Measurements from ENCODE around the gene RERE.

RERE gene

DNA sequence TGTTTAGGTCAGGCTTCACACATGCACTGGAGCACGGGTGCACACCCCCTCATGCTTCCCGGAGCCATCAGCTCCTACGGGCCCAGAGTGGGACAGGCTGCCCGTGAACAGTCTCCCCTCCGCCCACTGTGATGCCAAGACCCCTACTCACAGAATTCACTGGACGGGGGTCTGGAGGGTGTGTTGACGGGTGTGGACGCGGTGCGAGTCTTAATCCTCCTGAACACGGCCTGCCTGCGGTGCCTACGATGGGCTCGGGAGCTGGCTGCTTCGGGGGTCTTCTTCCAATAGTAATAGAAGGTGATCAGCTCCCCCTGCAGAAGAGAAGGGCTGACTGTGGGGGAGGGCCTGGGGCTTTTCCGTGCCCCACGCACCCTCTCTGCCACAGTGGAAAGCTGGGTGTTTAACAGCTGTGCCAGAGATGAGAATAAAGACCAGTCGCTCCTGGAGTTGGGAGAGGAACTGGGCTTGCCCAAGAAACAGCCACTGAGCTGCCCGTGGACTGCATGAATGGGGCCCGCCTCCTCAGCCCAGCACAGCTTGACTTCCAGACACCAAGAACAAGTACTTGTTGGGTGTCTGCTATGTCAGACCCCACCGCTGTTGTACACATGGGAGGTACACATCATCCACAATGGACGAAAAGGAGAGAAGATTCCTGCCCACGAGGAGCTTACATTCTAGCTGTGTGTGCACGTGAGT, 451.6 kb downstream of the RERE start:
- DNase-seq (ENCODE audit: low read depth in 2 of 2), result no peak

DNA sequence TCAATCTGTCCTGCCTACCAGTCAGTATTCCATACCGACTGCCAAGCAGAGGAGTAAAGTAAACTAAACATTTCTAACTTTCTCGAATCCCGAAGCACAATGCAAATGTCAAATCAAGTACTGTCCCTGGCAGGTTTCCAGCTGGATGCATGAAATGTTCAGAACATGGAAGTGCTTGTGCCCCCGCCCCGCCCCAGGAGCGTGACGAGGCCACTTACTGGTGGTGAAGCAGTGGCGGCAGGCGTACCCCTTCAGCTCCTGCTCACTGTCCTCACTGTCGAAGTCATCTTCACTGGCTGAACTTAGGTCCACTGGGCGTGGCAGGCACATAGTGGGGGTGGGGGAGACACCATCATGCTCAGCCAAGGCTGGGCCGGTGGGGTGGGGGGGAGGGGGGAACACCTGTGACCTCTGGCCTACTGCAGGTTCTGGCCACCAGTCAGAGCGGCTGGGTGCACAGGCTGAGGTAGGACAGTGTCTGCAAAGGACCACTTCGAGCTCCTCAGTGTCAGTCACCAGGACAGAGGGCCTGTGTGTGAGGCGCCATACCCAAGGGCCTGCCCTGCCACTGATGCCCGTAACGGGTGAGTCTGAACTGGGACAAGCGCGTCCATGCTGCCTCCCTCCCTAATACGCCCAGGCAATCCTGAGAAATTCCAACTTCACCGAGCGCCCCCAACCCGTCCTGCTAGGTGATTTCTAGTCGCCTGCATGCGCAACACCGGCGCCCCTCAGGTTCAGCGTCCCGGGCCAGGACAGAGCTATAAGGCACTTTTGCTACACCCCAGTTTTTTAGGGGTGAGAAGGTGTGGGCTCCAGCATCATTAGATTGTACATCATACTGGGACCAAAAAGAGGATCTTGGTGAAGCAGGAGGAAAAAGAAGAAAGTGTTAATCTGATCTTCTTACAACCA, 452.7 kb downstream of the RERE start:
- DNase-seq (ENCODE audit: low read depth in 2 of 2), result no peak

GRCh38 chr1:8363767-8364301, 453.6 kb downstream of the RERE start:
- no peak for DNase-seq (ENCODE audit: low read depth in 2 of 2)

GRCh38 chr1:8363186-8363766, 454.2 kb downstream of the RERE start:
- DNase-seq (ENCODE audit: low read depth in 2 of 2), result no peak

GRCh38 chr1:8362701-8363101, 454.7 kb downstream of the RERE start:
- DNase-seq (ENCODE audit: low read depth in 2 of 2), result no peak

- DNase-seq (ENCODE audit: low read depth in 2 of 2), result no peak
Observed at GRCh38 chr1:8361198-8361849, 456.1 kb downstream of the RERE start.

DNA sequence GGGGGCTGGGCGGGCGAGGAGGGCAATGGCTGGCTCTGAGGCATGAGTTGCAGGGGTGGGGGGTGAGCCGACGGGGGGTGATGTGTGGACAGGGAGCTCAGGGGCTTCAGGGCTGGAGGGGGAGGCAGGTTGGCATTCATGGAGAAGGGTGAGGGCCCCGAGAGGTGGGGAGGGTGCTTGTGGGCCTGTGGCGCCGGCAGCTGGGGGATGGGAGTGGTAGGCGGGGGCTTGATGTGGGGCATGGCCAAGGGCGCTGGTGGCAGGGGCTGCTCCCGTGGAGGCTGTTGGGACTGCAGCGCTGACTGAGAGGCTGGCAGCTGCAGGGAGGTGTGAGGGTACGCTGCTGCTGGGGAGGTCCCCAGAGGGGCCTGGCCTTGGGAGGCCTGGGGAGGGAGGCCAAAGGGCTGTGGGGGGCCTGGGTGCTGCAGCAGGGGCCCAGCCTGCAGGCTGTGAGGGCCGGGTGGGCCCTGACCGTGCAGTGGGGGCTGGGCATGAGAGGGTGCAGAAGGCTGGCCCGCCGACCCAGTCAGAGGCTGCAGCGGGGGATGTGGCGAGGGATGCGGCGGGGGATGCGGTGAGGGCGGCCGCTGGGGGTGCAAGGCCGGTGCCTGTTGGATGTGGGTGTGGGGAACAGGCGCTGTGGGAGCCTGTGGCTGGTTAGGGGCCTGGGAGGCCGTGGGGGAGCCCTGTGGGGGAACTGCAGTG, 456.8 kb downstream of the RERE start:
- DNase-seq (ENCODE audit: low read depth in 2 of 2), result no peak

DNA sequence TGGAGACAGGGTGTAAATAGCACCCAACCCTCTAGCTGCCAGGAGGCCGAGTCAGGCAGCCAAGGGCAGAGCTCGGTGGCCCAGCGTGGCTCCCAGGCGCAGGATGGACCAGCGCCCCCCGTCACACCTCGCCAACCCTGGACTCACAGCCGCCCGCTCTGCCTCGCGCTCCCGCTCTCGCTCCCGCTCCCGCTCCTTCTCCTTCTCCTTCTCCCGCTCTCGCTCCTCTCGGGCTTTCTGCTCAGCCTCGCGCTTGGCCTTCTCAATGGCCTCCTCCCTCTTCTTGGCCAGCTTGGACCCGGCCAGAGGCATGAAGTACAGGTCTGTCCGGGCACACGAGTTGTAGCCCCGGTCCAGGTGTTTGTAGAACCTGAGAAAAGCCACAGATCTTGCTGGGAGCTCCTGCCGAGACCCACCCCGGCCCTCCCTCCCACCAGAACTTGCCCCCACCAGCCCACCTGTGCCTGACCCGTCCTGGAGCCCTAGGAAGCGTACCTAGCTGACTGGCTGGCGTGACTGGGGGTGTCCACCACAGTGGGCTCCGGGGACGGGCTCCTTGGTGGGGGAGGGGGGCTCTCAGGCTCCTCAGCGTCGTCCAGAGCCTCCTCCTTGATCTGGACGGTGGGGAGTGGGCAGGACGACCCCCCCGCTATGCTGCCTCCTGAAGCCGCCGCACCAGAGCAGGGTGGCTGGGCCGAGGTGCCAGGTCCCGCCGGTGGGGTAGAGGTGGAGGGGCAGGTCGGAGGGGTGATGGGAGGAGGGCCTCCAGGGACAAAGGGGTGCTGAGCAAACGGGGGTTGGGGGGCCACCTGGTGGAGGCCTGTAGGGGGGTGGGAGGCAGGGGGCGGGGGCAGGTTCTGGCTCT, 457.6 kb downstream of the RERE start:
- DNase-seq (ENCODE audit: low read depth in 2 of 2), result no peak

GRCh38 chr1:8358897-8359616, 458.4 kb downstream of the RERE start:
- no peak for DNase-seq (ENCODE audit: low read depth in 2 of 2)

- DNase-seq (ENCODE audit: low read depth in 2 of 2), result no peak
Observed at GRCh38 chr1:8358241-8358896, 459.1 kb downstream of the RERE start.

- no peak for DNase-seq (ENCODE audit: low read depth in 2 of 2)
Observed at GRCh38 chr1:8357329-8358101, 459.9 kb downstream of the RERE start.

DNA sequence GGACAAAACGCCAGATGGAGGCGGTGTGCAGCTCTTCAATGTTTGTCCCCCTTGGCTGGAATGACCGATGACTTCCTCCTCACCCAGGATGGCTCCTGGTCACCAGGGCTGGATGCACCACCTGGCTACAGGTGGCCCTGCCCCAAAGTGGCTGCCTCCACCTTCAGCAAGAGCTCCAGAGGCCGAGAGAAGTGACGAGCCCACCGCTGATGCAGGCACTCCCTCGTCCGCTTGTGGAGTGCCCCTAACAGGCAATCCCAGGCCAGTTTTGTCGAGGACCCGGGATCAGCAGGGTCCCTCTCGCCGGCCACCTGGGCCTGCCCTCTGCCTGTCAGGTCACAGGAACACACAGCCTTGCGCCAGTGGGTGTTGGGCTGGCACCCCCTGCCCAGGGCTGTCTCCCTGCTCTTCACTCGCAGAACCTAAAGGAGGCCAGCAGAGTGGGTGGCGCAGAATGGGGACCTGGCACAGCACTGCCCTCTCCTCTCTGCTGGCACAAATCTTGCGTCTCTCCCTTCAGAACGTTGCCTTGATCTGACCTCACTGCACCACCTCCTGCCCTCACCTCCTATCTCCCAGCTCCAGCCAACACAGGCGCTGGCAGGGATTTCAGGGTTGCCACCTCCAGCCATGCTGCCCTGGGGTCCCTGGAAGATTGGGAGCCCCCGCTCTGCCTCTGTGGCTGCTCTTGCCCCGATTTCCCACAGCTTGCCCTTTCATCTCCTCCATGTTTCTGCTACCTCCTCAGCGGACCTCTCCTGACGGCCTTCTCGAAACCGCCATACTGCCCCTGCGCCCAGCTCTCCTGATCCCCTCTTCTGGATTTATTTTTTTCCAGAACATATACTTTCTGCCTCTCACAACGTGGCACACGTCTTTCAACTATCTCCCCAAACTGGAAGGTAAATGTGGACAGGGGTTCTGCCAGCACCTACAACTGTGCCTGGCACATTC, 460.9 kb downstream of the RERE start:
- DNase-seq (ENCODE audit: low read depth in 2 of 2), result no peak

GRCh38 chr1:8355439-8356255, 461.8 kb downstream of the RERE start:
- DNase-seq (ENCODE audit: low read depth in 2 of 2), result no peak

- DNase-seq (ENCODE audit: low read depth in 2 of 2), result no peak
Observed at GRCh38 chr1:8354038-8354437, 463.4 kb downstream of the RERE start.

- no peak for DNase-seq (ENCODE audit: low read depth in 2 of 2)
Observed at GRCh38 chr1:8352886-8353785, 464.3 kb downstream of the RERE start.

Measured in stimulated activated CD8-positive, alpha-beta memory T cell treated with anti-CD3 and anti-CD28 coated beads, Interleukin-15, amount 100 ng/mL, for 48 hours (primary cell).